ENCODE measurements around the gene TLR9.

TLR9 gene

DNA sequence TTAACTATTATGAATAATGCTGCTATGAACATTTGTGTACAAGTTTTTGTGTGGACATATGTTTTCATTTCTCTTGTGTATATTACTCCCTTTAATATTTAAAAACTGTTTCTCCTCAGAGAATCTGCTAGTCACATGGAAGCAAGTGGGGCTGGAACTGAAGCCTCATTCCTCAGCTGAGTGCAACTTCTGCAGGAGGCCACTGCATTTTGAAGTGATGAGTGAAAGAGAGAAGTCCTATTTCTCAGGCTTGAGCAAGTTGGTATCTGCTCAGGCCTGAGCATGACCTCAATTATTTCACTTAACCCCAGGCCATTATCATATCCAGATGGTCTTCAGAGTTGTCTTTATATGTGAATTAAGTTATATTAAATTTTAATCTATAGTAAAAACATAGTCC is 11.5 kb downstream of the TLR9 start:
- DNase-seq (ENCODE audit: low read depth in 2 of 2), result no peak
- no peak overlapping the region for H3K4me3 ChIP-seq (replicated peaks in 1 of 2; ENCODE audit: low read depth in 2 of 2, low read length in 2 of 2)
- TF ChIP-seq, protein P1, sequence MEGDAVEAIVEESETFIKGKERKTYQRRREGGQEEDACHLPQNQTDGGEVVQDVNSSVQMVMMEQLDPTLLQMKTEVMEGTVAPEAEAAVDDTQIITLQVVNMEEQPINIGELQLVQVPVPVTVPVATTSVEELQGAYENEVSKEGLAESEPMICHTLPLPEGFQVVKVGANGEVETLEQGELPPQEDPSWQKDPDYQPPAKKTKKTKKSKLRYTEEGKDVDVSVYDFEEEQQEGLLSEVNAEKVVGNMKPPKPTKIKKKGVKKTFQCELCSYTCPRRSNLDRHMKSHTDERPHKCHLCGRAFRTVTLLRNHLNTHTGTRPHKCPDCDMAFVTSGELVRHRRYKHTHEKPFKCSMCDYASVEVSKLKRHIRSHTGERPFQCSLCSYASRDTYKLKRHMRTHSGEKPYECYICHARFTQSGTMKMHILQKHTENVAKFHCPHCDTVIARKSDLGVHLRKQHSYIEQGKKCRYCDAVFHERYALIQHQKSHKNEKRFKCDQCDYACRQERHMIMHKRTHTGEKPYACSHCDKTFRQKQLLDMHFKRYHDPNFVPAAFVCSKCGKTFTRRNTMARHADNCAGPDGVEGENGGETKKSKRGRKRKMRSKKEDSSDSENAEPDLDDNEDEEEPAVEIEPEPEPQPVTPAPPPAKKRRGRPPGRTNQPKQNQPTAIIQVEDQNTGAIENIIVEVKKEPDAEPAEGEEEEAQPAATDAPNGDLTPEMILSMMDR (IDR thresholded peaks at IDR 0.05; ENCODE audit: low read depth, low read length), result no peak

DNA sequence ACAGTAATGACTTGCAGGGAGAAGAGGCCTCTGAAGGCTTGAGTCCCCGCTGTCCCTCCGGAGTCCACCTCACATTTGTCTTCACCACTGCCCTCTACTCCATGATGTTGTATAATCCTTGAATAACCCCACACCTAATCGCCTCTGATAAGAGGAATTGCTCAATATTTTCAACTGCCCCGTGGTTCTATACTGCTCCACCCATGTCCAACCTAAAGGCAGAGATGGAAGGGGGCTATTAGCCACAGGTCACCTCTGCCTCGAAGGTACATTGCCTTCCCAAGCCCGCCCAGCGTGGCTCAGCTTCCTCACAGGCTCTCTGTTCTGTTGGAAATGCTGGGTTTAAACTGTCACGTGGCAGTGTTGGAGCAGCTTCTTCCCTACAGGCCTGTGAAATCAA is 12.4 kb downstream of the TLR9 start:
- DNase-seq (ENCODE audit: low read depth in 2 of 2), result no peak
- no peak overlapping the region for H3K4me3 ChIP-seq (replicated peaks in 1 of 2; ENCODE audit: low read depth in 2 of 2, low read length in 2 of 2)
- TF ChIP-seq, protein P1 (IDR thresholded peaks at IDR 0.05; ENCODE audit: low read depth, low read length), result no peak

DNA sequence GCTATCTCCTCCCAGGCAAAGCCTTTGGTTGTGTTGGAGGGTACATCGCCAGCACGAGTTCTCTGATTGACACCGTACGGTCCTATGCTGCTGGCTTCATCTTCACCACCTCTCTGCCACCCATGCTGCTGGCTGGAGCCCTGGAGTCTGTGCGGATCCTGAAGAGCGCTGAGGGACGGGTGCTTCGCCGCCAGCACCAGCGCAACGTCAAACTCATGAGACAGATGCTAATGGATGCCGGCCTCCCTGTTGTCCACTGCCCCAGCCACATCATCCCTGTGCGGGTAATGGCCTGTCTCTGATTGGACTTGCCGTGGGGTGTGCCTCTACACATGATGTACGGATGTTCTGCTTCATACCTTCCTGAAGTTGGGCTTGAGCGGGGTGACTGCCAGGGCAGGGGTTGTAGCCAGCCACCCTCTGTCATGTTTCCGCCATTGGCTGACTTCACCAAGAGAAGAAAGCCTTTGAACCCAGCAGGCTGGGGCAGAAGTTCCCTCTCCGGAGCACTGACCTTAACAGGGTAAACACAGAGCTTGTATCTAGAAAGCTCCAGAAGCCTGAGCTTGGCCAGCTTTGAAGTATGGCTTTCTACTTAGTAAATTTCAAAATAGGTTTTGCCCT is 14.1 kb downstream of the TLR9 start:
- DNase-seq (ENCODE audit: low read depth in 2 of 2), result no peak
- H3K4me3 ChIP-seq (replicated peaks in 1 of 2; ENCODE audit: low read depth in 2 of 2, low read length in 2 of 2), result no peak overlapping the region
- TF ChIP-seq, protein P1 (IDR thresholded peaks at IDR 0.05; ENCODE audit: low read depth, low read length), result no peak

DNA sequence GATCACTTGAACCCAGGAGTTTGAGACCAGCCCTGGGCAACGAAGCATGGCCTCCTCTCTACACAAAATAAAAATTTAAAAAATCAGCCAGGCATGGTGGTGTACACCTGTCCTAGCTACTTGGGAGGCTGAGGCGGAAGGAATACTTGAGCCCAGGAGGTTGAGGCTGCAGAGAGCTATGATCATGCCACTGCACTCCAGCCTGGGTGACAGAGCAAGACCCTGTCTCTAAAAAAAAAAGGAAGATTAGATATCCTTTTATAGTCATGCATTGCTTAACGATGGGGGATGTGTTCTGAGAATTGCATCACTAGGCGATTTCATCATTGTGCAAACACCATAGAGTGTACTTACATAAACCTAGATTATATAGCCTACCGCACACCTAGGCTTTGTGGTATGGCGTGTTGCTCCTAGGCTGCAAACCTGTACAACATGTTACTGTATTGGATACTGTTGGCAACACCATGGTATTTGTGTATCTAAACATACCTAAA is 14.8 kb downstream of the TLR9 start:
- TF ChIP-seq, protein P1 (IDR thresholded peaks at IDR 0.05; ENCODE audit: low read depth, low read length), result no peak
- H3K4me3 ChIP-seq (replicated peaks in 1 of 2; ENCODE audit: low read depth in 2 of 2, low read length in 2 of 2), result no peak overlapping the region
- peak; percentile 68 to 72 for DNase-seq (ENCODE audit: low read depth in 2 of 2)

DNA sequence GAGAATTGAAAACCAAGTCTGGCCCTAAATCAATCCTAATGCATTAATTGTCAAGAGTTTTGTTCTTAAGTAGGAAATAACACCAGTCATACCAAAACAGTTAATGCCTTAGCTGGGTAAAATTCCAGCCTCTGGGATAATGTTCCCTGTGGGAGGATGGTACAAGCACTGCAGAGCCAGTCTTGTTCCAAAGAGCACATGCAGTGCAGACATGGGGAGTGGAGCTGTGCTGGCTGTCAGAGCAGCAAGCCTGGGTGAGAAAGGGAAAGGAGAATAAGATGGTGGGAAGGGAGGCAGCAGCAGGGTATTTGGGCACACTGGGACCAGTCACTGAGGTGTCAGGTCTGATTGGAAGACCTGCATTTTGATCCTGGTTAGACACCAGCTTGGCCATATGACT is 15.4 kb downstream of the TLR9 start:
- TF ChIP-seq, protein P1 (IDR thresholded peaks at IDR 0.05; ENCODE audit: low read depth, low read length), result no peak
- H3K4me3 ChIP-seq (replicated peaks in 1 of 2; ENCODE audit: low read depth in 2 of 2, low read length in 2 of 2), result no peak overlapping the region
- DNase-seq (ENCODE audit: low read depth in 2 of 2), result no peak

DNA sequence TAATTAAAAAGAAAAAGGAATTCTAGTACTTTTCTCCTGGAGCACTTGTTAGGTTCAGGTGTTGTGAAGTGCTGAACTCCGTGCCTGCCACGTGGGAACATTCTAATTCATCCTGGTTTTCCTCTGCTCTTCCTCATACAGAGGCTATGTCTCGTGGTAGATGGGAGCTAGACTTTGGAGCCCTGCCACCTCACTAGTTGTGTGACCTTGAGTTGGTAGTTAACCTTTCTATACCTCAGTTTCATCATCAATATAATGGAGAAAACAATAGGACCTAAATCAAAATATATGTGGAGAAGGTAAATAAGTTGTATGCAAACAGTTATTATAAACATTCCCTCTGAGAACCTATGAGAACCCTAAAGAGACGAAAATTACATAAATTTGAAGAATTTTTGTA is 16.9 kb downstream of the TLR9 start:
- TF ChIP-seq, protein P1 (IDR thresholded peaks at IDR 0.05; ENCODE audit: low read depth, low read length), result no peak
- no peak overlapping the region for H3K4me3 ChIP-seq (replicated peaks in 1 of 2; ENCODE audit: low read depth in 2 of 2, low read length in 2 of 2)
- no peak for DNase-seq (ENCODE audit: low read depth in 2 of 2)
